IPS DF 6.9 (cell line): ENCODE data around the gene GRM7.

Experiments used
- DNase-seq: peaks from one replicate; pipeline ENCODE4 v3.0.0-alpha.2; 2013; ENCODE audit warnings: low read depth, low spot score
- H3K27ac ChIP-seq: one replicate; pipeline ENCODE4 v1.5.1; 2013; ENCODE audit warnings: low read length, control low read depth
- H3K27me3 ChIP-seq: 2 replicates; pipeline ENCODE4 v1.6.1; 2013; ENCODE audit warnings: mild to moderate bottlenecking, low read length; ENCODE audit not compliant: control insufficient read depth, insufficient read depth
- H3K36me3 ChIP-seq: 2 replicates; pipeline ENCODE4 v1.6.1; 2013; ENCODE audit warnings: low read length; ENCODE audit not compliant: control insufficient read depth, insufficient read depth
- H3K4me1 ChIP-seq: 2 replicates; pipeline ENCODE4 v1.6.1; 2013; ENCODE audit warnings: low read length; ENCODE audit not compliant: control insufficient read depth, insufficient read depth
- H3K4me3 ChIP-seq: 2 replicates; pipeline ENCODE4 v1.5.1; 2013; ENCODE audit warnings: mild to moderate bottlenecking, low read length
- H3K9me3 ChIP-seq: 2 replicates; pipeline ENCODE4 v1.6.1; 2013; ENCODE audit warnings: low read length, inconsistent platforms; ENCODE audit not compliant: control insufficient read depth, insufficient read depth
- WGBS: extraction: QIAGEN DNeasy Blood & Tissue Kit; methylation state at CpG from one replicate; pipeline ENCODE4 v1.1.7; 2013; ENCODE audit warnings: mixed read lengths, missing lambda C conversion rate; ENCODE audit not compliant: insufficient read length, insufficient coverage; 5-methylcytosine and 5-hydroxymethylcytosine counted together

Gene GRM7

DNA sequence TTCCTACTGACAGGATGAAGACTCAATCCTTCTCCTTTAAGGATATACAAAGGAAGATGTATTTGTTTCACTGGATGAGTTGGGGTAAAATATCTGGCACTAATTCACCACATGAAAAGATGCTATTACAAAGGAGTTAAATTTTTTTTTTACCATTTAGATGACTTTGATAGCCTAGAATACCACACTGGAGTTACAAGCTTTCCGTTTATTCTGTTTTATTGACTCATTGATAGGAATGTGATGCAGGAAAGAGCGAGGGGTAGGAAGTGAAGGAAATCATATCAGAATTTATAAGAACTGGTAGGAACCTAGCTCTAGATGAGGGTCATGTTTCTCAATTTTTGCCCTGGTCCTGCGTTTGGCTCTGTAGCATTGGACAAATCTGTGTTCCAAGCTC lies 427.2 kb downstream of the GRM7 start:
- H3K4me1 ChIP-seq: no peaks in the 10 kb centered on the region
- H3K27ac ChIP-seq: no peak overlapping the region
- H3K36me3 ChIP-seq: no peaks in the 10 kb centered on the region
- no peak for DNase-seq
- no CpG with 5 or more reads among the region's 3 CpGs for WGBS
- H3K4me3 ChIP-seq: no peak overlapping the region
- no peaks in the 10 kb centered on the region for H3K9me3 ChIP-seq
- H3K27me3 ChIP-seq: no peaks in the 10 kb centered on the region

DNA sequence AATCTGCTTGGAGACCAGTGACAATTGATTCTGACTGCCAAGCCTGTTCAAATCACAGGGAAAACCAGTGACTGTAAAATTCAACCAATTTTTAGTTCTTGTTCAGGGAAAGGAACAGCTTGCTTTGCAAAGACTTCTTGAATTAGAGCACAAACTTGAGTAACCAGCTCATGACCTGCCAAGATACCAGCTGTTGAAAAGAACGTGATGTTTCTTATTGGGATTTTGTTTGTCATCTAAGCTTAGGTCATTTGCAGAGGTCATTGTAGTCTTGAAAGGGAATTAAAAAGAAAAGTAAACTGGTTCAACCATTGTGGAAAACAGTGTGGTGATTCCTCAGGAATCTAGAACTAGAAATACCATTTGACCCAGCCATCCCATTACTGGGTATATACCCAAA lies 428.2 kb downstream of the GRM7 start:
- no peaks in the 10 kb centered on the region; the same call in 1 of the 2 replicates for H3K9me3 ChIP-seq
- no CpG with 5 or more reads among the region's 1 CpG for WGBS
- no peak for DNase-seq

DNA sequence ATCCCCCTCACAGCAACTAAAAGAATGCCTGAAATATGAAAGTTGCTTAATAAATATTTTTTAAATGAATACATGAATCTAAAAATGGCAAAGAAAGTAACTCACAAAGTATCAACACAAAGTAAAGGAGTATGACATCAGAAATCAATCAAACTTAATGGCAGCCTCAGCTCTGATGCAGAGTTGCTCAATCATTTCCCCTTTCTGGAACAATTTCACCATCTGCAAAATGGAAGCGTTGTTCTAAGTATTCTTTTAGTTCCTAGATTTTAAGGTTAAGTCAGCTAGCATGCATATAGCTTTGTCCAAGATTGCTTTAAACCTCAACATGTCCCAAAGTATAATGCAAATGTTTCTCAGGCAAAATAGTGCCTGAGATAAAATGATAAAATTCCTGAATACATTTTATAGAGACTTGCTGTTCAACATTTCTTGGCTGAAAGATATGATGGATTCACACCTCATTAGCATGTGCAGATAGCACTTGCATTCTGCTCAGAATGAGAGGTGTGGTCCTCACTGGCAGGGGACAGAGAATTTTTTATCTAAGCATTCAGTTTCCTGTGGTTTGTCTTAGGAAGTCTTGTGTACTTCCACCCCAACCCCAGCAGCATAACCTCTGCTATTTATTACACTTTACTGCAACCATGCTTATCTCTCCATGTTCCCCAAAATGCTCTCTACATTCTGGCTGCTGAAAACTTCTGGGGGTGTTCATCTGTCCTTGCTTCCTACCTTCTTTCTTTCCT lies 429.3 kb downstream of the GRM7 start:
- Histone ChIP-seq H3K36me3 (no peaks in the 10 kb centered on the region), H3K27me3 (no peaks in the 10 kb centered on the region), H3K4me1 (no peaks in the 10 kb centered on the region), H3K4me3 (no peak overlapping the region), H3K9me3 (no peaks in the 10 kb centered on the region; the same call in 1 of the 2 replicates), H3K27ac (no peak overlapping the region)
- WGBS: no CpG with 5 or more reads among the region's 1 CpG
- DNase-seq: no peak

More for the DNA sequence above, 428.2 kb downstream of the GRM7 start:
- Histone ChIP-seq H3K27me3 (no peaks in the 10 kb centered on the region), H3K4me3 (no peak overlapping the region), H3K4me1 (no peaks in the 10 kb centered on the region), H3K36me3 (no peaks in the 10 kb centered on the region), H3K27ac (no peak overlapping the region)

GRCh38 chr3:7292362-7292761 lies 431.4 kb downstream of the GRM7 start:
- H3K9me3 ChIP-seq: no peaks in the 10 kb centered on the region; the same call in 1 of the 2 replicates
- H3K4me3 ChIP-seq: no peak overlapping the region
- DNase-seq: no peak
- H3K27ac ChIP-seq: no peak overlapping the region
- no peaks in the 10 kb centered on the region for H3K36me3 ChIP-seq
- H3K27me3 ChIP-seq: no peaks in the 10 kb centered on the region
- no peaks in the 10 kb centered on the region for H3K4me1 ChIP-seq
- WGBS: no CpG with 5 or more reads among the region's 2 CpGs

DNA sequence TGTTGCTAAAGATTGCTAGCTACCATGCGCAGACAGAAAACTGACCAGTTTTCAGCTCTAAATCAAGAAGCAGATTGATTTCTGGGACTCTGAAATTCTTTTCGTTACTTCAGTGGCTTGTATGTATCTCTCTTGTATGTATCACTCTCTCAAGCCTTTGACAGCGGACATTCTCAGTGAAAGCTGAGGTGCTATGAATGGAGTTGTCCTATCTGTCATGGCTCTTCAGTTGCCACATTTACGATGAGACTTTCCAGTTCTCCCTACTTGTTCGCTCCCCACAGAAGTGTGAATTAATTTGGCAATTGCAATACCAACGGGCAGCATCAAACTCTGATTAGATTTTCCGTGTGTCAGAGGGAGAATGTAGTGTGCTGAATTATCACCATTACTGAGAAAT lies 432.4 kb downstream of the GRM7 start:
- Histone ChIP-seq H3K4me1 (no peaks in the 10 kb centered on the region), H3K9me3 (no peaks in the 10 kb centered on the region; the same call in 1 of the 2 replicates), H3K36me3 (no peaks in the 10 kb centered on the region), H3K4me3 (no peak overlapping the region), H3K27me3 (no peaks in the 10 kb centered on the region), H3K27ac (no peak overlapping the region)
- WGBS: no CpG with 5 or more reads among the region's 7 CpGs
- no peak for DNase-seq

DNA sequence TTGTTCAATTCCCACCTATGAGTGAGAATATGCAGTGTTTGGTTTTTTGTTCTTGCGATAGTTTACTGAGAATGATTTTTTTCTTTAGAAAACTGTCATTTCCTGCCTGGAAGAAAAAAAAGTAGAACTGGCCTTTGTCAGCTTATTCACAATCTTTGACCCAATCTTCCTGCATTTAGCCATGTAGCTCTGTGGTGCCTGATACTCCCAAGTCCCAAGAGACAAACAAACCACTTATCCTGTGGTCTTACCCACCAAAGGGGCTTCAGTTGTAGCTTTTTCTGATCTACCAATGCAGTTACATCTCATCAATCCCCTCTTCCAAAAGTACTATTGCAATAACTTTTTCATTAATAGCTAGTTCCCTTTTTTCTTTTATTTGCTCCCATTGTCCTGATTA lies 444.6 kb downstream of the GRM7 start:
- Histone ChIP-seq H3K4me1 (no peaks in the 10 kb centered on the region), H3K27me3 (no peaks in the 10 kb centered on the region)
- no CpG with 5 or more reads among the region's 1 CpG for WGBS

DNA sequence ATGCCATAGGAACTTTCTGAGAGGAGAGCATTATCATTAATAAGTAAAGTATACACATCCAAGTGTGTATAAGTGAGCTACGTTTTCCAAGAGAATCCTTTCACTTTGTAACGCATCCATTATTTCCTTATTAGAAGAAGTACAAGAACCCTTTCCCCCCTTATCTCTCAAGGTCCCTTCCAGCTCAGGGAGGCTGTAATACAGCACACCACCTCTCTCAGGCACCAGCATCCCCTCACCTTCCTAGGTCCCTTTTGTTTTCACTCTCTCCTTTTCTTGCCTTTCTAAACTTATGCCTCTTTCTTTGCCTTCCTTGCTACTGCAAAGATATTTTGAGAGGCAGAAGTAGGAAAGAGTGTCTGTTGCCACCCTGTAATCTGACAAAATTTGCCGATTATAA lies 446.0 kb downstream of the GRM7 start:
- Histone ChIP-seq H3K4me1 (no peaks in the 10 kb centered on the region), H3K27ac (no peak overlapping the region), H3K4me3 (no peak overlapping the region), H3K9me3 (no peaks in the 10 kb centered on the region), H3K27me3 (no peaks in the 10 kb centered on the region), H3K36me3 (no peaks in the 10 kb centered on the region)
- DNase-seq: no peak
- WGBS: no CpG with 5 or more reads among the region's 3 CpGs

More for the DNA sequence above, 444.6 kb downstream of the GRM7 start:
- DNase-seq: no peak
- Histone ChIP-seq H3K27ac (no peak overlapping the region), H3K9me3 (no peaks in the 10 kb centered on the region), H3K4me3 (no peak overlapping the region), H3K36me3 (no peaks in the 10 kb centered on the region)

DNA sequence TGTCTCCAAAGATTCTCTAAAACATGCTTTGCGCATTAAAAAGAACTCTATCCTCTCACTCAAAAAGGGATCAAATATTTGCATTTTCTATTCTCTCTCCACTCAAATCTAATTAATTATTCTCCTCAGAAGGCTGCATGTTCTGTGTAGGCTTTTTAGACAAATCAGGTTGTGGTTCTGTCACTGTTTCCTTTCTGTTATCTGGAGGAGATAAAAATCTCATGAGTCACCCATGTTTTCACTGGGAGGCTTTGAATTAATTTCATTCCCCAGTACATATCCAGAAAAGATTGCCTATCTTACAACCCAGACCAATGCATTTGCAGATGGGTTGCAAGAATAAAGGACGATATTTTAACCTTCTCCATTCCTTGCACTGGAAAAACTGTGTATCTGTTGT lies 446.5 kb downstream of the GRM7 start:
- no CpG with 5 or more reads among the region's 2 CpGs for WGBS
- no peak for DNase-seq
- Histone ChIP-seq H3K27me3 (no peaks in the 10 kb centered on the region), H3K4me1 (no peaks in the 10 kb centered on the region), H3K27ac (no peak overlapping the region), H3K9me3 (no peaks in the 10 kb centered on the region), H3K4me3 (no peak overlapping the region), H3K36me3 (no peaks in the 10 kb centered on the region)

DNA sequence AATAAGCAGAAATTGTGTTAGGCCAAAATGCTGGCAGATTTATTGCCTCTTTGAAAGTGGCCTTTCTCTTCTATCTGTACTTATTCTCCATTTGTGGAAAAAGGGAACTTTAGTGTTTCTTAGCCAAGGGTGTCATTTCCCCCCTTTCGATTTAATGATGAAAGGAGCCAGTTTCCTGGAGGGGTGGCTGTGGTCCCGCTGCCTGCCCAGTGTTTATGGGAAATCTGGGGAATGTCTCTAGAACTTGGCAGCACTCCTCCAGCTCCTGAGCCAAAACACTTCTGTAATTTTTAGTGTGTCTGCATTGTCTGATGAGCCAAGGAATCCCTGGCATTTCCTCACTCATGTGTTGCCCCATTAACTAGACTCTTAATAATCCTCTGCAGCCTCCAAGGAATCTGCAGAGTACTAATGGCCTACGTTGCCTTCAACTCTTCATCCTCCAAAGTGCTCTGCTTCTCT lies 448.8 kb downstream of the GRM7 start:
- no CpG with 5 or more reads among the region's 3 CpGs for WGBS
- H3K36me3 ChIP-seq: no peaks in the 10 kb centered on the region
- no peak overlapping the region for H3K4me3 ChIP-seq
- no peak for DNase-seq
- no peaks in the 10 kb centered on the region for H3K9me3 ChIP-seq
- no peaks in the 10 kb centered on the region for H3K4me1 ChIP-seq
- H3K27me3 ChIP-seq: no peaks in the 10 kb centered on the region
- no peak overlapping the region for H3K27ac ChIP-seq

GRCh38 chr3:7315037-7315436 lies 454.1 kb downstream of the GRM7 start:
- Histone ChIP-seq H3K4me1 (no peaks in the 10 kb centered on the region), H3K4me3 (no peak overlapping the region), H3K27ac (no peak overlapping the region), H3K36me3 (no peaks in the 10 kb centered on the region), H3K27me3 (no peaks in the 10 kb centered on the region), H3K9me3 (no peaks in the 10 kb centered on the region)
- no peak for DNase-seq
- WGBS: no CpG with 5 or more reads among the region's 1 CpG
